ENCODE results near the gene BAHCC1. TPM values are rescaled to one million over a fixed set of nuclear protein-coding genes. Genes with fewer than 3 reads are reported as not detected.
A peak's percentile ranks its signal among the peaks of the same experiment; 100 is the strongest.

BAHCC1 gene
- total and polyA plus RNA-seq, 2 donors (not counting 3 experiments of a cell fraction or from before 2014, with no cell fraction given) = 4.7 to 11.6 TPM

DNA sequence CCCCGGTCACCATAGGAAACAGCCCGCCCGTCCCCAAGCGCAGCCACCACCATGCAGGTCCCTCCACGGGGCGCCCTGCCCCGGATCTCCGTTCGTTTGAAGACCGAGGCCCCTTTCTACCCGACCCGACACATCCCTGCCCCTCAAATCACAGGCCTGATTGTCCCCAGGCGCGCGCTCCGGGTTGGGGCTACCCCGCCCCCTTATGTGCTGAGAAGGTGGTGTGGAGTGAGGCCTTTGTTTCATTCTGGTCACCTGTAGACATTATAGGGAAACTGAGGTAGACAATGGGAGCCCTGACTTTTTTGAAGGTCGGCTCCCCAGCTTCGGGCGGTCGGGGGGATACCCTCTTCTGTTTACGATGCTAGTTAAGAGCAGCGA lies 118.1 kb downstream of the BAHCC1 start:
- peak; percentile 81 for FAIRE-seq
- Histone ChIP-seq H3K4me1 (ENCODE audit: control insufficient read depth, extremely low read depth, insufficient read depth, low read length) (peaks cover 36% of the 10 kb centered on the region), H3K27me3 (ENCODE audit: control insufficient read depth in 2 of 2, insufficient read depth in 2 of 2, low read length in 2 of 2) (no peaks in the 10 kb centered on the region), H3K9ac (replicated peaks; ENCODE audit: extremely low read depth, insufficient read depth, low read length) (peak overlapping the region; percentile 56), H3K36me3 (ENCODE audit: control insufficient read depth in 2 of 2, extremely low read depth in 1 of 2, insufficient read depth in 2 of 2, low read length in 2 of 2) (peaks cover 15 to 24% of the 10 kb centered on the region in 2 experiments), H3K9me3 (replicated peaks; ENCODE audit: control insufficient read depth, insufficient read depth, low read length) (no peaks in the 10 kb centered on the region), H4K20me1 (replicated peaks; ENCODE audit: control insufficient read depth, extremely low read depth, insufficient read depth, low read length) (peaks cover 2% of the 10 kb centered on the region), H3K27ac (ENCODE audit: insufficient read depth, low read depth, low read length) (peak overlapping the region; percentile 60), H2AFZ (ENCODE audit: low read depth, low read length) (no peak overlapping the region), H3K4me2 (ENCODE audit: insufficient read depth, low read length) (peak overlapping the region; percentile 73), H3K4me3 (replicated peaks in 1 of 3; ENCODE audit: insufficient read depth in 1 of 3, low read depth in 1 of 3, low read length in 3 of 3) (peak overlapping the region in 2 of 3 experiments; percentile 39 to 55), H3K9me1 (replicated peaks; ENCODE audit: control insufficient read depth, extremely low read depth, insufficient read depth, low read length) (no peaks in the 10 kb centered on the region), H3K79me2 (ENCODE audit: control insufficient read depth, insufficient read depth, low read length) (peaks cover 61% of the 10 kb centered on the region)
- intact Hi-C loops (cut with micrococcal nuclease) (loop anchor here (1.0 to 5.0 kb wide), 3 partner anchors 53 to 261 kb away; no protein-coding TSS in a partner anchor), dilution Hi-C loops (cut with MboI; ENCODE audit: extremely low pct_ligation_motif_present, low sequenced_read_pairs) (no loop called here)
- peak; percentile 71 for DNase-seq (ENCODE audit: low read depth, low spot score)
- BruUV-seq (replicated peaks) = TSS peak; percentile 1
- TF ChIP-seq GATA2 (IDR thresholded peaks at IDR 0.05; ENCODE audit: insufficient read depth, insufficient read length, low read depth, low read length) (no peak), POLR2A (IDR thresholded peaks at IDR 0.05; ENCODE audit: low read depth, low read length) (no peak), EZH2 (IDR thresholded peaks at IDR 0.05; ENCODE audit: borderline replicate concordance, low read depth, low read length, severe bottlenecking) (no peak), POLR2AphosphoS5 (IDR thresholded peaks at IDR 0.05; ENCODE audit: insufficient read depth, low read depth, low read length) (no peak), MAX (IDR thresholded peaks at IDR 0.05; ENCODE audit: insufficient read depth, insufficient read length) (no peak), FOS (IDR thresholded peaks at IDR 0.05; ENCODE audit: borderline replicate concordance, insufficient read depth, low read length) (no peak), JUN (IDR thresholded peaks at IDR 0.05; ENCODE audit: borderline replicate concordance, insufficient read depth, insufficient read length, low read depth) (no peak), CTCF (IDR thresholded peaks at IDR 0.05; ENCODE audit: extremely low read depth in 1 of 2, insufficient read depth in 1 of 2, low read depth in 1 of 2, low read length in 2 of 2) (no peak), MYC (IDR thresholded peaks at IDR 0.05; ENCODE audit: low read depth, low read length) (no peak)
- ChIA-PET POLR2A (interaction anchor here (0.9 to 1.8 kb wide), 5 partner anchors 23 to 121 kb away, joined by 3 to 10 read pairs (median 3); partner anchors contain the start of gene BAHCC1), CTCF (interaction anchor here (1.1 to 2.4 kb wide), 3 partner anchors 29 to 258 kb away, joined by 3 to 11 read pairs (median 3); no protein-coding TSS in a partner anchor)

All from endothelial cell of umbilical vein (primary cell).